GM21737 (cell line): ENCODE data around the gene NADSYN1.
"Not testable (repeated sequence)": the region's sequence is repeated elsewhere in the genome, so short reads cannot be mapped to it uniquely, and the experiment has no call there.

Experiments
- ATAC-seq: cut with Tn5 transposase; IDR thresholded peaks from one replicate; pipeline ENCODE4 v1.9.1; 2021; ENCODE audit warnings: mild to moderate bottlenecking, moderate library complexity; ENCODE audit not compliant: unreplicated experiment

NADSYN1 gene

DNA sequence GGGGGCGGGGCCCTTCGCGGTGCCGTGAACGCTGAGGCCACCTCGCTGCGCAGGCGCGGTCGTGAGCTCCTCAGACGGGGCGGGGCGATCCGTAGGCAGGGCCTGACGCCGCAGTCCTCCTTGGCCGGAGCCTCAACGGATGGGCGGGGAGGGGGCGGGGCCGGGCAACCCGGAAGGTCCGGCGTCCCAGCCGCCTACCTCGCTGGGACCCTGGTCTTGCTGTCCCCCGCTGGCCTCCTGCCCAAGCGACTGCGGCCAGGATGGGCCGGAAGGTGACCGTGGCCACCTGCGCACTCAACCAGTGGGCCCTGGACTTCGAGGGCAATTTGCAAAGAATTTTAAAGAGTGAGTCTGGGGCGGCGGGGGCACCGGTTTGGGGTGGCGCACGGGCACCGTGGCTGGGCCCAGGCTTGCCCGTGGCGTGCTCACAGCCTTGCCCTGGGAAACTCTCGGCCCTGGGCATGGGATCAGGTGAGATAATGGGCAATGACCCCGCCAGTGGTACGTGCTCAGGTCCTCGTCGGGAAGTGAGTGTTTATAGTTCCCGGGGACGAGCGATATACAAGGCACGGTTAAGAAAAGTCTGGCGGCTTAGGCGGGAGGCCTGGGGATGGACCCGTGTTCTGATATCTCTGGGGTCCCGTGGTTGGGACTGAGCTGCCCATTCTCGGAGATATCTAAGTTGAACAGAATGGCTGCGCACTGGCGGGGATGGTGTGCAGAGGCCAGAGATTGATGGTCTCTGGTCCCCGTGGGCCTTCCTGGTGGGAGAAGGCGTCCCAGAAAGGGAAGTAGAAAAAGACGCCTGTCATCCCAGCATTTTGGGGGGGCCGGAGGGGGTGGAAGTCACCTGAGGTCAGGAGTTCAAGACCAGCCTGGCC lies at the start of gene NADSYN1:
NADSYN1 (plus strand) TSS at position 167 of the 881 bp plus-strand sequence; CDS start at position 261, 94 bp downstream.
- ATAC-seq = peak; percentile 51

DNA sequence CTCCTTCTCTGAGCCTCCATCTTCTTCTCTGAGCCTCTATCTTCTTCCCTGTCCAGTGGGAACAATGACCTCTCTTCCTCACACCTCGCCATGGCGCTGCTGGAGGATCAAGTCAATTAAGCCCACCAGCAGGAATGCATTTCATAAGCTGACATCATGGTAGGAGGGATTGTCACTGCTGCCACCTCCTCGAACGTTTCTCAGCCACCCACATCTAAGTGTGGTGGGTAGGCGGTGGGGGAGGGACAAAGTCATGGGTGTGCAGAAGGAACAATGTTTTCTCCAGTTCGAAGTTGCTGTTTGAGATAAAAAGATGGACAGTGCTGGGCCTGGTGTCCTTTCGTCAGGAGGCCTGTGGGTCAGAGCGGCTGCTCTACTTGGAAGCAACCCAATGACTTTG lies 48.8 kb upstream of the NADSYN1 start:
- ATAC-seq = no peak

DNA sequence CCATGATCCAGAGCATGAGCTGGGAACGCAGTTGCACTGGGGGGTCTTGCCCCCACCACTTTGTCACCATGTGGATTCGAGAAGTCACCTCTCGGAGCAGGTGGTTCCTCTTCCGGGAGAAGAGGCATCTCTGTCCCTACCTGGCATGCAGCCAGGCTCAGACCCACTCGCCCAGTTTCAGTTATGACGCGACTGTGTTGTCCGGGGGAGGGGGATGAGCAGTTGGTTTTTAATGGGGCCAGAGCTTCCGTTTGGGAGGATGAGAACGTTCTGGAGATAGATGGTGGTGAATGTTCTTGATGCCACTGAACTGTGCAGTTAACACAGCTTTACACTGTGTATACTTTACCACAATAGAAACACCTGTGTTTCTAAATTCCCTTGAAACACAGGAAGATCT lies 46.3 kb upstream of the NADSYN1 start:
- no peak for ATAC-seq

DNA sequence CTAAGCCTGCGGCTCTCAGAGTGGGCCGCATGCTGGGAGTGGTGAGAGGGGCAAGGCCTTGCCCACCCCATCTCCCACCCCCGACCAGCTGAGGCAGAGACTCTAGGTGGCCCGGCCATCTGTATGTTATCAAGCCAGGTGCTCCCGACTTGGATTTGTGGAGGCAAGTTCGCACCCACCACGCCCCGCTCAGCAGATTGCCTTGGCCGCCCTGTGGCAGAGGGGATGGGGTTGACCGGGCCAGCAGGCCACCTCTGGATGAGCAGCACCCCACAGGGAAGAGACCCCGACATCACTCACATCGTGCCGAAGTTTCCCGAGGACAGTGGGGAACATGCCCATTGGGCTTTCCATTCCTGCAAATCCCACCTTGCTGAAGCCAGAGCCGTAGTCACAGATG lies 45.6 kb upstream of the NADSYN1 start:
- ATAC-seq = no peak

DNA sequence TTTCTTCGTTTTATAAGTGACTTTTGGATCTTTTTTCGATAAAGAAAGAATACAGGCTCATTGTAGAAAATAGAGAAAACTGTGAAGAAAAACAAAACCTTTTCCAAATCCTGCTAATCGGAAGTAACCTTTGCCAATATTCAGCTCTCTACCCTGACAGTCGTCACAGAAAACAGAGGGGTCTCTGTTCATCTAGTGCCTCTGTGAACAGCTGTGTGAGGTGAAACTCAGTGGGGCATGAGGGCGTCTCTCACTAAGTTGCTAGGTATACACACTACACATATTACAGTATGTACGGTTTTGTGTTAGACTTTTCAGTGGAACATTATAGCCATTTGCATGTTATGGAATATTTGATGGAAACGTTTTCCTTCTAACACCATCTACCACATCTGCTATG lies 44.2 kb upstream of the NADSYN1 start:
- no peak for ATAC-seq

DNA sequence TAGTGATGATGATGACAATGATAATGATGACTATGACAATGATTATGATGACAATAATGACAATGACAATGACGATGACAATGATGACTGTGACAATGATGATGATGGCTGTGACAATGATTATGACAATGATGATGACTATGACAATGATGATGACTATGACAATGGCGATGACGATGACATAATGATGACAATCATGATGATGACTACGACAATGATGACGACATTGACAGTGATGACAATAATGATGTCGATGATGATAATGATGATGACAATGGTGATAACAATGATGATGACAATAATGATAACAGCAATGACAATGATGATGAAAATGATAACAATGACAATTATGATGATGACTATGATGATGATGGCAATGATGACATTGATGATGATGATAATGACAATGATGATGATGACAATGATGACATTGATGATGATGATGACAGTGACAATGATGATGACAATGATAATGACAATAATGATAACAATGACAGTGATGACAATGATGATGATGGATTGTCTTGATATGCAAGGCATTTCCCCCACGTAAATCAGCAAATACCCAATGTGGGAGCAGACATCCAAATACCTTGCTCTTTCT lies 42.5 kb upstream of the NADSYN1 start:
- ATAC-seq = no peak

DNA sequence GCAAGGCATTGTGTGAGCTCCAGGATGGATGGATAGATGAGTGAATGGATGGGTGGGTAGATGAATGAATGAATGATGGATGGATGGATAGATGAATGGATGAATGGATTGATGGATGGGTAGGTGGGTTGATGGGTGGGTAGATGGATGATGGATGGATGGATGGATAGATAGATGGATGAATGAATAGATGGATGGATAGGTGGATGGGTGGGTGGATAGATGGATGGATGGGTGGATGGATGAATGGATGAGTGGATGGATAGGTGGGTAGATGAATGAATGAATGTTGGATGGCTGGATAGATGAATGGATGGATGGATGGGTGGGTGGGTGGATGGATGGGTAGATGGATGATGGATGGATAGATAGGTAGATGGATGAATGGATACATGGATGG lies 38.4 kb upstream of the NADSYN1 start:
- no peak for ATAC-seq

DNA sequence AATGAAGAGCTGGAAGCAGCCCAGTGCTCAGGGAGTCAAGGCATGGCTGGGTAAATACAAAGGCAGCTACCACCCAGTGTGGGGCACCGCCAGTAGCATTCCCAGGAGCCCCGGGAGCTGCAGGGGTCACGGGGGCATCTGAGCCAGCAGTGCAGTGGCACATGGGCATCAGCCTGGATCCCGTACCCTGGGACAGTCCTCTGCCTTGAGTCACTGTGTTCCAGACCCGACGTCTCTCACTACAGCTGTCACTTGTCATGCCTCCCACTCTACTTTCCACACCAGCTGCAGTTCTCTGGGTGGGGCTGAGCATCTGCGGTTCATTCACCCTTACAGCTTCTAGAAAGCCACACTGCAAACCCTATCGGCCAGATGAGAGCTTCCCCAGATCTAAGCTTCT lies 34.4 kb upstream of the NADSYN1 start:
- no peak for ATAC-seq

DNA sequence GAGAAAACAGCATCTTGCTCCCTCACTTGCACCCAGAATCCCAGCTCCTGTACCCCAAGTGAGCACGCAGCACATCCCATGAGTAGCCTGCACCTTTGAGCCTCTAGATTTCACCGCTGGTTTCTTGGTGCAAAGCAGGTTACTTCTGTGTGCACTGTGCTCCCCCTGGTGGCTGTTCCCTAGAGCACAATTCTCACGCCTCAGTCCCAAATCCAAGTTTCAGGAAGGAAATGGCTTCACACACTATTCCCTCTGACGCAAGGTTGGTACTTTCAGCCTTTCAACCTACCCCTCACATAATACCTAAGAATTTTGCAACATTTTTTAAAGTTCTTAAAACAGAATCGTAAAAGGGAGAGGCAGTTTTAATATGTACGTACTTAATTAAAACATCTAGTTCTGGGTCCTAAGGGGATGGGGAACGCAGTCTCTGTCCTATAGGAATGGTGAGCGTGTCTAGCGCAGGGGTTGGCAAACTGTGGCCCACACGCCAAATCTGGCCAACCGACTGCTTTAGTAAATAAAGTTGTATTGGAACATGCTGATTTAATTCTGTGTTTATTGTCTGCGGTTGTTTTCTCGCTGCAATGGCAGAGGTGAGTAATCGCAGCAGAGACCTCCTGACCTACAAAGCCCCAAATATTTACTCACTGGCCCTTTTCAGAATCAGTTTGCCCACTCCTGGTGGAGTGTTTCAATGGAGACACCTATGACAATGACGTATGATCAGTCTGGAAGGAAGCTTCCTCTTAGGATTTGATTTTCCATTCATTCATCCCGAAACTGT lies 32.4 kb upstream of the NADSYN1 start:
- no peak for ATAC-seq

DNA sequence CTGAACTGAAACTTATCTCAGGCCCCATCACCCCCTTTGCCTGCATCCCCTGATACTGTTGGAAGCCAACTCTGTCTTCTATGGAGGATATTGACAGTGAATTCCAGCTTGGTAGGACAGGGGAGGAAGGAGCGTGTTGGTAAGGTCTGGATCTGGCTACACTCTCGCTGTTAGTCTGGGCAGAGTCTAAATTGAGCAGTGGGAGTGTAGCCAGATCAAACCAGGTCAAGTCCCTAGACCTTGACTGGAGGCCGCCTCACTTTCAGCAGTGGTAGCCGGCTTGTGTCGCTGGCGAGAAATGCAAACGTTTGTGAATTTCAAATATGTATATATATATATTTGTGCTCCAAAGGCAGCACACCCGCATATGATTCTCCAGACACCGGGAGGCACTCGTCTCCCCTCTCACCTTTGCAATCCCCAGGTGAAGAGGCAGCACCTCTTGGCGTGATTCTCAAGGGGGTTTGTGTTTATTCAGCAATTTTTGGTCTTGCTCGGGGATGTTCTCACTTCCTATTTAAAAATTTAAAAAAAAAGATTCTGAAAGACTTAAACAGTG lies 31.5 kb upstream of the NADSYN1 start:
- ATAC-seq = no peak

DNA sequence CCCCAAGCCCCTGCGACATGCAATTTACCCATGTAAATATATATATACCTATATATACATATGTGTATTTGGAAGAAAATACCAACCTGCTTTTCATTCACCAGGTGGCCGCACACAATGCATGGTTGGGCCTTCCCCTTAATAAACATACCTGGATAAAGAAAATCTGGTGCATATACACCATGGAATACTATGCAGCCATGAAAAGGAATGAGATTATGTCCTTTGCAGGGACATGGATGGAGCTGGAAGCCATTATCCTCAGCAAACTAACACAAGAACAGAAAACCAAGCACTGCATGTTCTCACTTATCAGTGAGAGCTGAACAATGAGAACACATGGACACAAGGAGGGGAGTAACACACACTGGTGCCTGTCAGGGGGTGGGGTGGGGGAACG lies 30.7 kb upstream of the NADSYN1 start:
- not testable (repeated sequence) for ATAC-seq

DNA sequence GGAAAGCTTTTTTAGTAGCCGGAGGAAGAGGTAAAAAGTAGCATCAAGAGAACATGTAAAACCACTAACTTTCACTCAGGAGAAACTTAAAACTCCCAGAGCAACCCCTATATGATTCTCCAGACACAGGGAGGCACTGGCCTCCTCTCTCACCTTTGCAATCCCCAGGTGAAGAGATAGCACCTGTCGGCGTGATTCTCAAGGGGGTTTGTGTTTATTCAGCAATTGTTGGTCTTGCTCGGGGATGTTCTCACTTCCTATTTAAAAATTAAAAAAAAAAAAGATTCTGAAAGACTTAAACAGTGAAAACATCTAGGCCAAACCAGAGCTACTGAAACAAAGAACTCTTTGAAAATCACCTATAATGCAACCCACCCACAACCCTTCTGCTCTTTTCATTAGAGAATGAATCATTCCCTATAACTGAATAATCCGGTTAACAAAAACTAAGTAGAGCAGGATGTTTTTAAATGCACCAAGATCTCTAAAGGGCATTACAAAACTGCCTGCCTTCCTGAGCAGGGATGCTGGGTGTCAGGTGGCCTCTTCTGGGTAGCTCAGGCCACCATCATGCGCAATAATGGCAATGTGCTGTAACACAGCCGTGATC lies 29.7 kb upstream of the NADSYN1 start:
- no peak for ATAC-seq

DNA sequence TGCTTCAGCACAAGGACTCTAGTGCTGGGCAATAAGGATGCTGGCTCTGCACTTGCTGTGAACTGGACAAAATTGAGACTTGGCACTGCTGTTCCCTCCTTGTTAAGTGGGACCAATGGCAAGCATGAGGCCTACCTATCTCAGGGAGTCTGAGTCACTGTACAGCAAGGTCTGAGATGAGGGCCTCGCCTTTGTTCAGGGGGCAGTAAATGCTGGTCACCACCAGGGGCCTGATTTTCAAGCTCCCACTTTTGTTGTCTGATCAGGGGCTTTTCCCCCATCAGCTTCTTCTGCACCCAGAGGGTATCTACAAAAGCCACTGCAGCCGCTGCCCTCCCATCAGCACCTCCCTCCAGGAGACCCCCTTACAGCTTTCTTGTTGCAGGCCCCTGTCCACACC lies 27.6 kb upstream of the NADSYN1 start:
- no peak for ATAC-seq

DNA sequence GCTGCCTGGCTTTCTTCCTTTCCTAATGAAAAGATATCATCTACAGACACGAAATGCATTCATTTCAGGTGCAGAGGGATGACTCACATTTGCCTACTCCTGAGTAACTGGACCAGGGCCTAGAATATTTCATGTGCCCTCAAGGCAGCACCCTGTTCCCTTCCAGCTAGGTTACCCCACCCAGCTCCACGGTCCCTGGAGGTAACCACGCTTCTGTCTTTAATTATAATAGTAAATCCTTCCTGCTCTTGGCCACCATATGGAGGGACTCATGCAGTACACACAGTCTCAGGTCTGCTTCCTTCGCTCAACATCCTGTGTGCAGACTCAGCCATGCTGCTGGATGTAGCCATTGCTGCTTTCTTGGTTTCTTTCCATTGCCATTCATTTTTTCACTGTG lies 27.1 kb upstream of the NADSYN1 start:
- ATAC-seq = no peak

DNA sequence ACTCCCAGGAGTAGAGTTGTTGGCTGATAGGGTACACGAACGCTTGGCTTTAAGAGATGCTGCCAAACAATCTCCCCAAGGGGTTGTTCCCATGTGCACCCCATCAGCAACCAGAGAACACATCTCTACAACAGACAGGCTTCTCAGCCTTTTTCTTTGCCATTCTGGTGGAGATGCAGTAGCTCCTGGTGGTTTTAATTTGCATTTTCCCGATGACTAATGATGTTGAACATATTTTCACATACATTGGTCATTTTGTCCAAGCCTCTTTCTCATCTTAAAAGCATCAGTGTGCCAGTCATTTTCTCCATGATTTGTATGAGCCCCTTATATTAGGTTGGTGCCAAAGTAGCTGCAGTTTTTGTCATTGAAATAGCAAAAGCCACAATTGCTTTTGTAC lies 26.6 kb upstream of the NADSYN1 start:
- ATAC-seq = no peak

DNA sequence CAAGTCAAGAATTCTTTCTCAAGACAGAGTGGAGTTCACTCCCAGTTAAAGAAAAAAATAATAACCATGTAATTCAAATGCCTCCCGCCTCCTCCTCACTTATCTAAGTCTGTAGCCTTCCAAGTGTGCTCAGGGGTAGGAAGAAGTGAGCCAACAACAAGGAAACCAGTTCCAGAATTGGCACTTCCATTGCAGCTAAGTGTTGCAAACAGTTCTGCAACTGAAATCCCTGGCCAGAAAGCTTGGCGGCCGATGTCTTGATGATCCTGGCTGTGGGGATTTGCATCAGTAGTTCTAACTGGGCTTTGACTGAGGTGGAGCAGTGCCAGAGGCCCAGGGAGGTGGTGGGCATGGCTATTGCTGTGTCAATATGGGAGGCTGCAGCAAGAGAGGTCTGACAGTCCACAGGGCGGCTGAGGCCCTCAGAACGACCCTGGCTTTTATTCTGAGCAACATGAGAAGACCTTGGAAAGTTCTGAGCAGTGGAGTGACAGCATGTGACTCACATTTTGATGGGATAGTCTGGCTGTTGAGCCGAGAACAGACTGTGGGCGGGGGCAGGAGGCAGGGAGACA lies 24.1 kb upstream of the NADSYN1 start:
- ATAC-seq = no peak

DNA sequence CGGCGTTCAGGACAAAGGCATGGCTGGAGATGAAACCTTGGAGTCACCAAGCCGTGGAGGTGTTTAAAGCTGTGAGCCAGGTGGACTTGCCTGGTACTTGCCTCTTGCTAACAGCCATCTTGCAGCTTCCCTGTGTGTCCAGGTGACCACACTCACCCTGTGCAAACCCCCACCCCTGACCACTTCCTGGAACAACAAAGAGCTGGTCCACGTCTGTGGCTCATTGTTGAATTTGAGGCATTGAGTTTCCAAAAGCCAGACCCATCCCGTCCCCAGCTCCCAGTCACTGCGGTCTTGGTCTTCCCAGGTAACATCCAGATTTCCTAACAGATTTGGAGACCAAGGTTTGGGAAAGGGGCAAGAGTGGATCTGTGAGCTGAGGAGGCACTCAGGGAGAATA lies 23.3 kb upstream of the NADSYN1 start:
- ATAC-seq = no peak

DNA sequence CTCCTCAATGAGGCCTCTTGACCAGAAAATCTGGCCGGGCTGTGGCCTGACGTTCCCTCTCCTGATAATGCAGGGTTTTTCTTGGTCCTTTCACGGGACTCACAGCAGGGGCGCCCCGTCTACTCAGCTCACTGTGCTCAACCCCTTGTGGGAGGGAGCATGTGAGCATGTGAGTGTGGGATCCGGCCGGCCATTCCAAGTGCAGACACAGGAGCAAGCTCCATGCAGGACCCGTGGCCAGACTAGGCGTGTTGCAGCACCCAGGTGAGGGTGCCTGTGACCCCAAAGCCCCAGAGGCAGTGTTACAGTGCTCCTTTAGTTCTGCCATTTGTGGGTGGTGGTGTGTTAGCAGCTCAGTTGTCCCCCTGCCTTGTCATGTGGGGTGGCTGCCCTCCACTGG lies 22.8 kb upstream of the NADSYN1 start:
- ATAC-seq = no peak

DNA sequence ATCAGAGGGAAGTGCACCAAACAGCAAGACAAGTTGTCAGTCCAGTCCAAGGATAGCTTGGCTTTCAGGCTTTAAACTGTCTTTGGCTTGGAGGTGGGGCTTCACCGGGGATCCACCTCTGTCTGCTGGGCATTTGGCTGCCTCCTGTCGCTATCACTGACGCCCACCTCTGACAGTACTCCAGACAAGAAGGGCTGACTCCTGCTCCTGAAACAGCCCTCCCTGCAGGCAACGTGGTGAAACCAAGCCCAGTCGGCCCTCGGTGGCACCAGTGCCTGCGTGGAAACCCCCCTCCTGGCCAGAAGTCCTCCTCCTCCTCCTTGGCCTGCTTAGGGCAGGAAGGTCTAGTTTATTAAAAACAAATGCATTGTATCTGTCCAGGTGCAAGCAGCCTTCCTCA lies 21.7 kb upstream of the NADSYN1 start:
- no peak for ATAC-seq

DNA sequence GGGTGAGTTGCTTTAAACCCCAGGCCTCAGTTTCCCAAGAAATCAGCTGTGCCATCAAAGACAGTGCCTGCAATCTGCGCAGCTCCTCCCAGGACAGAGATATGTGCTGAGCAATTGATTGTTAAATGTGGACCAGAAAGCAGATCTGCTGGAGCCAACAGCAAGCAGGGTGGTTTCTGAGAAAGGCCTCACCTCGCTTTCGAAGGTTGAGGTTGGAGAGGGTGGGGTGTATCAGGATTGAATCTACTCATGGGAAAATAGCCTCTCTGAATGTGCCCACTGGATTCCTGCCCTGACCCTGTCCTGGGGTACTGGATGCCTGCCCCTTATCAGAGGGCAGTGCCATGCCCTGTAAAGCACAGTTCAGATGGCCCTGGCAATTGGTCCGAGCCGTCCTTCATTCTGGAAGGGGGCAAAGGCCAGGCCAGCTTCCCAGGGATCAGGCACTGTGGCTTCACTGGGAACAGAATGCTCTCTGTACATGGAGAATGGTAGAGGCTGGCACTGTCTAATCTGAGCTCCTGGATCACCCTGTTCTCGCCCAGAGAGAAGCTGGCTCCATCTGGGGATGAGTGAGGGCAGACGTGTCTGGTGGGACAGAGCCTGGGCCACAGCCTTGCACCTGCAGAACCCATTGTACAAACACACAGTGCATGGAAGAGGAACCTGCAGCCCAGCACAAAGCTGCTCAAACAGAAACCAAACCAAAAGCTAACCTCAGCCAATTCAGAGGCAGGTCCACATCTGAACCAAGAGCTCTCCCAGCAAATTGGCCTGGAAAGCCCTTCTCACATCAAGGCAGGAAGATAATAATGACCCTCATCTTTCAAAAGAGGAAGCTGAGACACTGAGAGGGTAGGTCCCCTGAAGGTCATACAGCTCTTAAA lies 20.0 kb upstream of the NADSYN1 start:
- ATAC-seq = no peak
